Fibroblast of lung (primary cell): ENCODE measurements around the gene YAF2. TPM values are rescaled to one million over a fixed set of nuclear protein-coding genes. Genes with fewer than 3 reads are reported as not detected.

Source experiments
- DNase-seq, 2 donors: peaks; one replicate each; pipeline versions ENCODE4 v3.0.0 to v3.0.0-alpha.2; 2010; ENCODE audit warnings: low read depth in 2 of 2
- H2AFZ ChIP-seq: 2 replicates; pipeline ENCODE4 v1.5.1; 2012; ENCODE audit warnings: low read length, control low read depth, inconsistent platforms
- H3K27ac ChIP-seq: 2 replicates; pipeline ENCODE4 v1.5.1; 2011; ENCODE audit warnings: low read length, control low read depth; ENCODE audit not compliant: insufficient read depth
- H3K27me3 ChIP-seq: 2 replicates; pipeline ENCODE4 v1.5.1; 2011; ENCODE audit warnings: mild to moderate bottlenecking, low read length; ENCODE audit not compliant: control insufficient read depth, insufficient read depth
- H3K36me3 ChIP-seq: 2 replicates; pipeline ENCODE4 v1.5.1; 2011; ENCODE audit warnings: low read length; ENCODE audit not compliant: control insufficient read depth, insufficient read depth
- H3K4me1 ChIP-seq: 2 replicates; pipeline ENCODE4 v1.5.1; 2011; ENCODE audit warnings: low read length; ENCODE audit not compliant: control insufficient read depth, insufficient read depth; ENCODE audit errors: extremely low read depth
- H3K4me2 ChIP-seq: 2 replicates; pipeline ENCODE4 v1.5.1; 2011; ENCODE audit warnings: low read length, control low read depth; ENCODE audit not compliant: insufficient read depth; ENCODE audit errors: extremely low read depth
- H3K4me3 ChIP-seq, 4 experiments: fragments of 200-600 bp in 1 of 4; sonication (generic) in 1 of 4; replicated peaks in 1 of 4; 2 replicates each; pipeline ENCODE4 v1.5.1; 2011 to 2016; ENCODE audit warnings: low read length in 4 of 4, low read depth in 3 of 4, mild to moderate bottlenecking in 3 of 4, control low read depth in 2 of 4, inconsistent platforms in 1 of 4, mixed read lengths in 1 of 4; ENCODE audit not compliant: insufficient read depth in 1 of 4; ENCODE audit errors: control extremely low read depth in 1 of 4
- H3K79me2 ChIP-seq: 2 replicates; pipeline ENCODE4 v1.5.1; 2012; ENCODE audit warnings: mild to moderate bottlenecking, low read length, inconsistent platforms; ENCODE audit not compliant: control insufficient read depth, insufficient read depth
- H3K9ac ChIP-seq: 2 replicates; pipeline ENCODE4 v1.5.1; 2011; ENCODE audit warnings: mild to moderate bottlenecking, low read length, control low read depth; ENCODE audit not compliant: insufficient read depth
- H3K9me3 ChIP-seq: 2 replicates; pipeline ENCODE4 v1.5.1; 2012; ENCODE audit warnings: low read depth, low read length; ENCODE audit not compliant: control insufficient read depth, insufficient read depth
- H4K20me1 ChIP-seq: 2 replicates; pipeline ENCODE4 v1.5.1; 2011; ENCODE audit warnings: low read length; ENCODE audit not compliant: control insufficient read depth, insufficient read depth; ENCODE audit errors: extremely low read depth
- CTCF ChIP-seq, 2 donors: IDR thresholded peaks in 1 of 2; conservative IDR thresholded peaks in 1 of 2; 1 replicate in 1 of 2; 2 replicates in 1 of 2; pipeline ENCODE4 v1.5.1; 2011 to 2012; ENCODE audit warnings: low read length in 2 of 2, control low read depth in 1 of 2, inconsistent platforms in 1 of 2, low read depth in 1 of 2, mild to moderate bottlenecking in 1 of 2
- EZH2 ChIP-seq: IDR thresholded peaks from 2 replicates; pipeline ENCODE4 v1.5.1; 2012; ENCODE audit warnings: low read length, control low read depth, mild to moderate bottlenecking; ENCODE audit errors: missing control alignments
- polyA plus RNA-seq, 2 donors: library from polyadenylated mRNA; depleted of rRNA in 1 of 2; stranded (reverse) in 1 of 2; unstranded in 1 of 2; fragments of >200 nt; gene quantifications; 2 replicates each; pipeline ENCODE4 v1.2.1, GENCODE V29; 2011 to 2012; ENCODE audit warnings: missing spikeins in 1 of 2
- total RNA-seq: library from RNA; depleted of rRNA; stranded (reverse); fragments of >200 nt; gene quantifications from 2 replicates; pipeline ENCODE4 v1.2.1, GENCODE V29; 2014

YAF2 gene
- total and polyA plus RNA-seq, 2 donors (not counting 1 experiment from before 2014, with no cell fraction given): 18.0 to 25.2 TPM

GRCh38 chr12:42125388-42125767, 112.7 kb downstream of the YAF2 start:
- H3K79me2 ChIP-seq: peaks cover 10% of the 10 kb centered on the region
- TF ChIP-seq EZH2: no peak
- no peak for TF ChIP-seq CTCF (conservative IDR thresholded peaks at IDR 0.05 in 1 of 2, IDR thresholded peaks at IDR 0.05 in 1 of 2; ENCODE audit: low read depth in 1 of 2, low read length in 2 of 2)

DNA sequence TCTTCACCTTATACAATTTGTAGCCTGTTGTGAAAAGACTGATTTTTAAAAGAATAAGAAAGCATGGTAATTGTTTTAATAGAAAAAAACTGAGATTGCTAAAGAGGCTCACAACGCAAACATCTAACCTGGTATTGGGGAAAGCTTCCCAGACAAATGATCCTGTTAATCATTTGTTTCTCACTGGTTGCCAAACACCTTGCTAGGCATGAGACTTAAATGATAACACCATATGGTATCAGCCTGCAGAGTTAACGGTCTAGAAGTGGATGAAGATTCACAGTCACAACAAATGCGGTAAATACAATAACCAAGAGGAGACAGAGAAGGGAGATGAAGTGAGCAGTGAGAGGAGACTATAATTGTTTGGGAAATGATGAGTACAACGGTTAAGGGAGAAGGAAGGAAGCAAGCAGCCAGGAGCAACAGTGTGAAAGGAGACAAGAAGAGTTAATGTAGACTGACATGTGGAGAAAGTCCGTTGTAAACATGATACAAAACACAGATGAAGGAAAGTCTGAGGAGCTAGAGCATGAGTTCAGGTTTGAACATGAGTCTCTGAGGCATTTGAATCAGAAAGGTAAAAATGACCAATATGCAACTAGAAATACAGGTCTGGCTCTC, 113.2 kb downstream of the YAF2 start:
- no peak for DNase-seq
- Histone ChIP-seq H3K27me3 (no peaks in the 10 kb centered on the region), H3K4me1 (no peaks in the 10 kb centered on the region), H3K4me2 (no peak overlapping the region), H3K36me3 (no peaks in the 10 kb centered on the region), H3K79me2 (peaks cover 10% of the 10 kb centered on the region), H2AFZ (no peak overlapping the region), H3K9me3 (no peaks in the 10 kb centered on the region), H3K4me3 (no peak overlapping the region), H3K9ac (no peak overlapping the region), H4K20me1 (no peaks in the 10 kb centered on the region), H3K27ac (no peak overlapping the region)
- TF ChIP-seq CTCF (conservative IDR thresholded peaks at IDR 0.05 in 1 of 2, IDR thresholded peaks at IDR 0.05 in 1 of 2; ENCODE audit: low read depth in 1 of 2, low read length in 2 of 2) (no peak), EZH2 (no peak)

More at GRCh38 chr12:42125388-42125767, 112.7 kb downstream of the YAF2 start:
- Histone ChIP-seq H3K9ac (no peak overlapping the region), H2AFZ (no peak overlapping the region), H3K4me3 (no peak overlapping the region), H3K27ac (no peak overlapping the region), H3K4me1 (peaks cover 2% of the 10 kb centered on the region), H3K9me3 (no peaks in the 10 kb centered on the region), H3K27me3 (no peaks in the 10 kb centered on the region), H3K36me3 (no peaks in the 10 kb centered on the region), H4K20me1 (no peaks in the 10 kb centered on the region), H3K4me2 (no peak overlapping the region)
- DNase-seq: no peak

GRCh38 chr12:42119085-42119633, 118.9 kb downstream of the YAF2 start:
- DNase-seq: peak; percentile 86 to 90
- H3K27ac ChIP-seq: peak overlapping the region; percentile 72
- peaks cover 2% of the 10 kb centered on the region for H3K4me1 ChIP-seq
- no peak overlapping the region for H3K9ac ChIP-seq
- no peak overlapping the region for H2AFZ ChIP-seq
- H3K4me3 ChIP-seq: no peak overlapping the region
- H3K36me3 ChIP-seq: no peaks in the 10 kb centered on the region
- H3K79me2 ChIP-seq: peaks cover 2% of the 10 kb centered on the region
- H3K4me2 ChIP-seq: no peak overlapping the region
- no peaks in the 10 kb centered on the region for H3K9me3 ChIP-seq
- H4K20me1 ChIP-seq: no peaks in the 10 kb centered on the region
- no peaks in the 10 kb centered on the region for H3K27me3 ChIP-seq
- no peak for TF ChIP-seq CTCF (conservative IDR thresholded peaks at IDR 0.05 in 1 of 2, IDR thresholded peaks at IDR 0.05 in 1 of 2; ENCODE audit: low read depth in 1 of 2, low read length in 2 of 2)
- TF ChIP-seq EZH2: no peak
